ENCODE data around the gene RNF113A. TPM values are rescaled to one million over a fixed set of nuclear protein-coding genes. Genes with fewer than 3 reads are reported as not detected.
"Not testable (repeated sequence)": the region's sequence is repeated elsewhere in the genome, so short reads cannot be mapped to it uniquely, and the experiment has no call there.

The RNF113A gene
- total RNA-seq, 3 donors from 2014 or later (not counting 1 experiment from before 2014, with no cell fraction given): 29.6 to 45.9 (median 34.7) TPM

- 96% methylated on average over 4 of the region's 5 CpGs for WGBS (ENCODE audit: insufficient coverage)
- no peak for ATAC-seq
- no peaks in the 10 kb centered on the region for H3K9me3 Mint-ChIP-seq
- H3K4me3 Mint-ChIP-seq: no peak overlapping the region
- Histone ChIP-seq H3K4me1 (ENCODE audit: control insufficient read depth, insufficient read depth, low read length) (no peaks in the 10 kb centered on the region), H3K36me3 (ENCODE audit: control insufficient read depth, insufficient read depth, low read length) (no peaks in the 10 kb centered on the region), H3K27ac (ENCODE audit: low read length) (no peak overlapping the region), H3K4me3 (ENCODE audit: low read length) (no peak overlapping the region), H3K27me3 (ENCODE audit: control insufficient read depth, insufficient read depth, low read length) (no peaks in the 10 kb centered on the region), H3K9me3 (ENCODE audit: control insufficient read depth, insufficient read depth, low read length) (no peaks in the 10 kb centered on the region)
- H3K27ac Mint-ChIP-seq: no peak overlapping the region
- H3K27me3 Mint-ChIP-seq (ENCODE audit: low read depth in 2 of 2): no peaks in the 10 kb centered on the region
- no peaks in the 10 kb centered on the region for H3K4me1 Mint-ChIP-seq
- no peak for DNase-seq
- H3K36me3 Mint-ChIP-seq: no peaks in the 10 kb centered on the region
- no peak for TF ChIP-seq CTCF (IDR thresholded peaks at IDR 0.05)
- intact Hi-C loops (cut with micrococcal nuclease): no loop called here
Measured at GRCh38 chrX:119916310-119916709, 44.8 kb upstream of the RNF113A start.

GRCh38 chrX:119900976-119901375 is 29.4 kb upstream of the RNF113A start:
- no peaks in the 10 kb centered on the region for H3K9me3 Mint-ChIP-seq
- intact Hi-C loops (cut with micrococcal nuclease): no loop called here
- Histone ChIP-seq H3K4me3 (ENCODE audit: low read length) (no peak overlapping the region), H3K36me3 (ENCODE audit: control insufficient read depth, insufficient read depth, low read length) (no peaks in the 10 kb centered on the region), H3K27me3 (ENCODE audit: control insufficient read depth, insufficient read depth, low read length) (no peaks in the 10 kb centered on the region), H3K27ac (ENCODE audit: low read length) (no peak overlapping the region), H3K9me3 (ENCODE audit: control insufficient read depth, insufficient read depth, low read length) (no peaks in the 10 kb centered on the region), H3K4me1 (ENCODE audit: control insufficient read depth, insufficient read depth, low read length) (no peaks in the 10 kb centered on the region)
- H3K4me1 Mint-ChIP-seq: no peaks in the 10 kb centered on the region
- H3K36me3 Mint-ChIP-seq: no peaks in the 10 kb centered on the region
- ATAC-seq (no peak), DNase-seq (no peak)
- H3K27ac Mint-ChIP-seq: no peak overlapping the region
- H3K27me3 Mint-ChIP-seq (ENCODE audit: low read depth in 2 of 2): no peaks in the 10 kb centered on the region
- no peak for TF ChIP-seq CTCF (IDR thresholded peaks at IDR 0.05)
- no peak overlapping the region for H3K4me3 Mint-ChIP-seq
- WGBS (ENCODE audit: insufficient coverage): no CpG with 5 or more reads among the region's 1 CpG

GRCh38 chrX:119899125-119899524 is 27.6 kb upstream of the RNF113A start:
- no peaks in the 10 kb centered on the region for H3K9me3 ChIP-seq (ENCODE audit: control insufficient read depth, insufficient read depth, low read length)
- no peaks in the 10 kb centered on the region for H3K27me3 Mint-ChIP-seq (ENCODE audit: low read depth in 2 of 2)
- H3K9me3 Mint-ChIP-seq: no peaks in the 10 kb centered on the region
- H3K27me3 ChIP-seq (ENCODE audit: control insufficient read depth, insufficient read depth, low read length): no peaks in the 10 kb centered on the region
- TF ChIP-seq CTCF (IDR thresholded peaks at IDR 0.05): no peak
- H3K36me3 ChIP-seq (ENCODE audit: control insufficient read depth, insufficient read depth, low read length): no peaks in the 10 kb centered on the region
- no peak overlapping the region for H3K4me3 Mint-ChIP-seq
- H3K27ac Mint-ChIP-seq: no peak overlapping the region
- ATAC-seq: no peak
- H3K36me3 Mint-ChIP-seq: no peaks in the 10 kb centered on the region
- H3K4me3 ChIP-seq (ENCODE audit: low read length): no peak overlapping the region
- DNase-seq: no peak
- no peak overlapping the region for H3K27ac ChIP-seq (ENCODE audit: low read length)
- no peaks in the 10 kb centered on the region for H3K4me1 ChIP-seq (ENCODE audit: control insufficient read depth, insufficient read depth, low read length)
- no peaks in the 10 kb centered on the region for H3K4me1 Mint-ChIP-seq
- intact Hi-C loops (cut with micrococcal nuclease): no loop called here
- no CpG with 5 or more reads among the region's 2 CpGs for WGBS (ENCODE audit: insufficient coverage)

- no peaks in the 10 kb centered on the region for H3K27me3 Mint-ChIP-seq (ENCODE audit: low read depth in 2 of 2)
- no peak within 1 kb of the TSS for H3K4me3 Mint-ChIP-seq
- intact Hi-C loops (cut with micrococcal nuclease): no loop called here
- no peaks in the 10 kb centered on the region for H3K4me1 Mint-ChIP-seq
- no peaks in the 10 kb centered on the region for H3K36me3 Mint-ChIP-seq
- Histone ChIP-seq H3K27me3 (ENCODE audit: control insufficient read depth, insufficient read depth, low read length) (no peaks in the 10 kb centered on the region), H3K27ac (ENCODE audit: low read length) (no peak within 1 kb of the TSS), H3K4me3 (ENCODE audit: low read length) (no peak within 1 kb of the TSS), H3K36me3 (ENCODE audit: control insufficient read depth, insufficient read depth, low read length) (no peaks in the 10 kb centered on the region), H3K4me1 (ENCODE audit: control insufficient read depth, insufficient read depth, low read length) (no peaks in the 10 kb centered on the region), H3K9me3 (ENCODE audit: control insufficient read depth, insufficient read depth, low read length) (no peaks in the 10 kb centered on the region)
- H3K9me3 Mint-ChIP-seq: no peaks in the 10 kb centered on the region
- no peak for DNase-seq
- ATAC-seq: no peak
- H3K27ac Mint-ChIP-seq: no peak within 1 kb of the TSS
- TF ChIP-seq CTCF (IDR thresholded peaks at IDR 0.05): no peak
- 93% methylated on average over 2 of the region's 4 CpGs for whole genome bisulfite sequencing (ENCODE audit: insufficient coverage)
Measured at GRCh38 chrX:119895843-119896326, 24.4 kb upstream of the RNF113A start, which contains the start of gene AKAP14. TSS of gene AKAP14 (plus strand) at chrX:119895893. CDS start at chrX:119903224, 7,331 bp downstream.

GRCh38 chrX:119891961-119892692 is 20.6 kb upstream of the RNF113A start:
- H3K9me3 Mint-ChIP-seq; H3K36me3 ChIP-seq (ENCODE audit: control insufficient read depth, insufficient read depth, low read length); H3K4me1 ChIP-seq (ENCODE audit: control insufficient read depth, insufficient read depth, low read length); H3K36me3 Mint-ChIP-seq; H3K27me3 ChIP-seq (ENCODE audit: control insufficient read depth, insufficient read depth, low read length); H3K27ac Mint-ChIP-seq; H3K4me1 Mint-ChIP-seq; H3K9me3 ChIP-seq (ENCODE audit: control insufficient read depth, insufficient read depth, low read length); H3K27ac ChIP-seq (ENCODE audit: low read length); H3K4me3 Mint-ChIP-seq; intact Hi-C loops (cut with micrococcal nuclease); H3K4me3 ChIP-seq (ENCODE audit: low read length); ATAC-seq; H3K27me3 Mint-ChIP-seq (ENCODE audit: low read depth in 2 of 2); DNase-seq: not testable (repeated sequence)
- 83% methylated on average over 13 of the region's 16 CpGs for WGBS (ENCODE audit: insufficient coverage)

All from natural killer cell (primary cell).